Measurements from ENCODE around the gene EHD4.

The EHD4 gene

DNA sequence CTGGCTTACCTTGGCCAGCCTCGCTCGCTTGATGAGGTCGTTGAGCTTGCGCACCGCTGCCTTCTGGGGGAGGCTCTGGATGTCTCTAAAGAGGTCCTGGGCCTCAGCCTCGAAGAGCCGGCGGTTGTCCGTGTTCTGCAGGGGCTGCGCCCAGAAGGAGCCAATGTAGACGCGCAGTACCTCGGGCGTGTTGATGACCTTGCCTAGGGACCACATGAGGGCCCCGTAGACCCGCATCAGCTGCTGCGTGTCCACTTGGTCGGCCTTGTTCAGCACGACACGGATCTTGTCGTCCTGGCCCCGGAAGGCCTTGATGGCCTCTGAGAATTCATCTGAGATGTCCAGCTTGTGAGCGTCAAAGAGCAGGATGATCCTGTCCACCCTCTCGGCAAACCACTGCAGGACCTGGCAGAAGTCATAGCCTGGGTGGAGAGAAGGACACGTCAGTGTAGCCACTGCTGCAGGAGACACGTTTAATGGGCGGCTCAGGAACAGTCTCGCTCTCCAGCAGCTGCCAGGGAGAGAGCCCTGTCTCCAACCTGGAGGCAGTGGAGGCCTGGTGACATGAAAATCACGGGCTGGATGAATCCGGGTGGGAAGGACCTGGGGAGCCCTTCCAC is 53.0 kb downstream of the EHD4 start:
- Histone ChIP-seq H3K4me1 (ENCODE audit: control insufficient read depth, insufficient read depth, low read length) (peaks cover 23% of the 10 kb centered on the region), H3K9me3 (replicated peaks; ENCODE audit: low read length) (no peaks in the 10 kb centered on the region), H3K36me3 (ENCODE audit: insufficient read depth, low read length) (peaks cover 28% of the 10 kb centered on the region), H3K9ac (ENCODE audit: low read depth, low read length) (no peak overlapping the region), H3K27me3 (ENCODE audit: control insufficient read depth, insufficient read depth, low read length) (no peaks in the 10 kb centered on the region), H3K4me2 (ENCODE audit: low read length) (no peak overlapping the region), H3K4me3 (ENCODE audit: low read length) (no peak overlapping the region)

DNA sequence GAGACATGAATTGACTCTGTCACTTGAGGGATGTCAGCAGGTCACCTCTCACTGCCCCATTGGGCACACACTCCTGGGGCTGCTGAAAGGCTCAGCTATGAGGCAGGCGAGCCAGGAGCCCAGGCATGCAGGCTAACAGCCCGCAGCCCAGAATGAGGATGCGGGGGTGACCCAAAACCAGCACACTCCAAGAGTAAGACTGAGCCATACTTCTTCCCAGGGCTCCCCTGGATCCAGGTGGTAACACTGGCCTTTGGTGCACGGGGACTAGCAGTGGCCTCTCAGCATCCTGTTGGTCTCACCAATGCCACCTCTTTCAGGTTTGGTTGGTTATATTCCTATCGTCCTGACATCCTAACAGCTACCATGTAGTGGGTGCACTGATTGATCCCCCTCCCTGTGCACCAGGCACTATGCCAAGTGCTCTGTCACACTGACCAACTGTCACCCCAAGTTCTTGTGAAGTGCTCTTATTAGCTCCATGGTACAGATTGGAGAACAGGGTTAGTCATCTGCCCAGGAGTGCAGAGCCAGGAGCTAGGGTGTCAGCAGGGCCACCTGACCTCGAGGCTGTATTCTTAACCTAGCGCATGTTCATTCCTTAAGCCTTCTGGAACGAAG is 53.7 kb downstream of the EHD4 start:
- Histone ChIP-seq H3K4me3 (ENCODE audit: low read length) (no peak overlapping the region), H3K4me1 (ENCODE audit: control insufficient read depth, insufficient read depth, low read length) (peaks cover 23% of the 10 kb centered on the region), H3K36me3 (ENCODE audit: insufficient read depth, low read length) (peaks cover 23% of the 10 kb centered on the region), H3K9me3 (replicated peaks; ENCODE audit: low read length) (no peaks in the 10 kb centered on the region), H3K9ac (ENCODE audit: low read depth, low read length) (no peak overlapping the region), H3K4me2 (ENCODE audit: low read length) (no peak overlapping the region), H3K27me3 (ENCODE audit: control insufficient read depth, insufficient read depth, low read length) (no peaks in the 10 kb centered on the region)

GRCh38 chr15:41917767-41918430 is 54.5 kb downstream of the EHD4 start:
- Histone ChIP-seq H3K27me3 (ENCODE audit: control insufficient read depth, insufficient read depth, low read length) (no peaks in the 10 kb centered on the region), H3K9ac (ENCODE audit: low read depth, low read length) (no peak overlapping the region), H3K4me3 (ENCODE audit: low read length) (no peak overlapping the region), H3K36me3 (ENCODE audit: insufficient read depth, low read length) (peaks cover 23% of the 10 kb centered on the region), H3K4me1 (ENCODE audit: control insufficient read depth, insufficient read depth, low read length) (peaks cover 23% of the 10 kb centered on the region), H3K4me2 (ENCODE audit: low read length) (no peak overlapping the region), H3K9me3 (replicated peaks; ENCODE audit: low read length) (no peaks in the 10 kb centered on the region)

DNA sequence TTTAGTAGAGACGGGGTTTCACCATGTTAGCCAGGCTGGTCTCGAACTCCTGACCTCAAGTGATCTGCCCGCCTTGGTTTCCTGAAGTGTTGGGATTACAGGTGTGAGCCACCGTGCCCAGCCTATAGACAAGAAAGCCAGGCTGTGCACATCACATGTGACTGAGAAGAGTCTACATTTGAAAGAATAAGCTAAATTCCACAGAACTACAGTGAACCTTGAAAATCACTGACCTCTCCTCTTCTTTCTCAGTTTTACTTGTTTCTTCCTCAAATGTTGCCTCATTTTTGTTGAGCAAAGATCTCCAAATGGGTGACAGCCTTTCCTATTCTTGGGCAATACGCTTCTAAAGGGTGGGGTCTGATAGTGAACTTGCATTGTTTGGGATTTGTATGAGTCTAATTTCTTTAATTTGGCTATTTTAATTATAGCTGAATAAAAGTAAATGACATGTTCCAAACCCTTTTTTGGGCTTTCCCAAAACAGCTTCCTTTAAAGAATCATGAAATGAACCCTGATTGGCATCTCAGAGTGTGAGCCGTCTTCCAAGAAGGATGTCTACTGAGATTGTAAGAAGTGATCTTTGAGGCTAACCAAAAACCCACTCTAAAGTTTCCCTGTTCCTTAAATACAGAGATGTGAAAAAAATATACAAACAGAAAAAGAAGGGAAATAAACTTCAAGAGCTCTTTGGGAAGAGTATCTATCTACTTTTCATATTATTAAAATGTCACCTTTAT is 56.9 kb downstream of the EHD4 start:
- Histone ChIP-seq H3K4me3 (ENCODE audit: low read length) (no peak overlapping the region), H3K9ac (ENCODE audit: low read depth, low read length) (no peak overlapping the region), H3K36me3 (ENCODE audit: insufficient read depth, low read length) (peaks cover 36% of the 10 kb centered on the region), H3K4me2 (ENCODE audit: low read length) (no peak overlapping the region), H3K27me3 (ENCODE audit: control insufficient read depth, insufficient read depth, low read length) (no peaks in the 10 kb centered on the region), H3K9me3 (replicated peaks; ENCODE audit: low read length) (no peaks in the 10 kb centered on the region), H3K4me1 (ENCODE audit: control insufficient read depth, insufficient read depth, low read length) (peaks cover 20% of the 10 kb centered on the region)

GRCh38 chr15:41914411-41914810 is 57.9 kb downstream of the EHD4 start:
- H3K27me3 ChIP-seq (ENCODE audit: control insufficient read depth, insufficient read depth, low read length): no peaks in the 10 kb centered on the region
- H3K4me3 ChIP-seq (ENCODE audit: low read length): no peak overlapping the region
- H3K36me3 ChIP-seq (ENCODE audit: insufficient read depth, low read length): peaks cover 41% of the 10 kb centered on the region
- no peaks in the 10 kb centered on the region for H3K9me3 ChIP-seq (replicated peaks; ENCODE audit: low read length)
- no peak overlapping the region for H3K4me2 ChIP-seq (ENCODE audit: low read length)
- no peak overlapping the region for H3K9ac ChIP-seq (ENCODE audit: low read depth, low read length)
- peaks cover 11% of the 10 kb centered on the region for H3K4me1 ChIP-seq (ENCODE audit: control insufficient read depth, insufficient read depth, low read length)

DNA sequence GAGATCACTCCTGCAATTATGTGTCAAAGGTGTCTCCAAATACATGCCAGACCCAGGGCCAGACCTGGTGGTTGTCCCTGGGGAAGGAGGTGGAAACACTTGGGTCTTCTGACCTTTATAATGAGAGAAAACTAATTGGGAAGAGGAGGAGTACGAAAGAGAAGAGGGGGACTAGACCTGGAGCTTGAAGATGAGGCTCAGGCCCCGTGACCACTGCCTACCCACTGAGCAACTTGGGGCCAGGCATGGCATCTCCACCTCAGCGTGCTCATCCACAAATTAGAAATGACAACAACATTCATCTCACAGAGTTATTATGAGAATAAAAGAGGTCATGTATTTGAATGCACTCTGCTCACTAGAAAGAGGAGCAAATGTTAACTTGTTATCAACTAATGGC is 59.1 kb downstream of the EHD4 start:
- Histone ChIP-seq H3K4me2 (ENCODE audit: low read length) (no peak overlapping the region), H3K9me3 (replicated peaks; ENCODE audit: low read length) (no peaks in the 10 kb centered on the region), H3K9ac (ENCODE audit: low read depth, low read length) (no peak overlapping the region), H3K27me3 (ENCODE audit: control insufficient read depth, insufficient read depth, low read length) (no peaks in the 10 kb centered on the region), H3K4me3 (ENCODE audit: low read length) (no peak overlapping the region), H3K4me1 (ENCODE audit: control insufficient read depth, insufficient read depth, low read length) (peaks cover 9% of the 10 kb centered on the region), H3K36me3 (ENCODE audit: insufficient read depth, low read length) (peaks cover 42% of the 10 kb centered on the region)

DNA sequence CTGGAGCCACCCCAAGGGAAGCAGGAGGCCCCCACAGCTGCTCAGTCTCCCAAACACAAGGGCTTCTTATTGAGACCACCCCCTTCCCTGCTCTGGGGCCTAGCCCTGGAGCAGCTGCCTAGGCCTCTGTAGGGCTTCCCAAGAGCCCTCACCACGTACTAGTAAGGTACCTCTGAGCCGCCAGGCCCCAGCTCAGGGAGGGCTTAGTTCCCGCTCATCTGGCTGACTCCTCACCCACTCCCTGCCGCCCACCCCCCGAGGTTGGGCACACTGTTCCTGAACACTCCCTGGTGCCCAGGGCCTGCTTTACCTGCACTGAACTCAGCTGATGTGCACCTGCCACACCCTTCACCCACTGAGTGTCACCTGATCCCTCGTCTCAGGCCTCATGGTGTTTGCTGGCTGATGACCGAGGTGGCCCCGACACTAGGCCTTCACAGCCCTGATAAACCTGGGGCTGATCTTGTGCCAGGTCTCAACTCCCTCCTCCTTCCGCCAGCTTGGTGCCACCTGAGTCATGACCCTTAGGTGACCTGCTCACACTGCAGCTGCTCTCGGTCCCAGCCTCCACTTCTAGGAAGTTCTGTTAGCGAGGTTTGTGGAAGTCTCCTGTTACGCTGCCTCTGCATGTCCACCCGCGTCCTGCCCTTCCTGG is 60.5 kb downstream of the EHD4 start:
- Histone ChIP-seq H3K36me3 (ENCODE audit: insufficient read depth, low read length) (peaks cover 48% of the 10 kb centered on the region), H3K27me3 (ENCODE audit: control insufficient read depth, insufficient read depth, low read length) (no peaks in the 10 kb centered on the region), H3K4me3 (ENCODE audit: low read length) (no peak overlapping the region), H3K9me3 (replicated peaks; ENCODE audit: low read length) (no peaks in the 10 kb centered on the region), H3K4me2 (ENCODE audit: low read length) (no peak overlapping the region), H3K4me1 (ENCODE audit: control insufficient read depth, insufficient read depth, low read length) (no peaks in the 10 kb centered on the region), H3K9ac (ENCODE audit: low read depth, low read length) (no peak overlapping the region)

DNA sequence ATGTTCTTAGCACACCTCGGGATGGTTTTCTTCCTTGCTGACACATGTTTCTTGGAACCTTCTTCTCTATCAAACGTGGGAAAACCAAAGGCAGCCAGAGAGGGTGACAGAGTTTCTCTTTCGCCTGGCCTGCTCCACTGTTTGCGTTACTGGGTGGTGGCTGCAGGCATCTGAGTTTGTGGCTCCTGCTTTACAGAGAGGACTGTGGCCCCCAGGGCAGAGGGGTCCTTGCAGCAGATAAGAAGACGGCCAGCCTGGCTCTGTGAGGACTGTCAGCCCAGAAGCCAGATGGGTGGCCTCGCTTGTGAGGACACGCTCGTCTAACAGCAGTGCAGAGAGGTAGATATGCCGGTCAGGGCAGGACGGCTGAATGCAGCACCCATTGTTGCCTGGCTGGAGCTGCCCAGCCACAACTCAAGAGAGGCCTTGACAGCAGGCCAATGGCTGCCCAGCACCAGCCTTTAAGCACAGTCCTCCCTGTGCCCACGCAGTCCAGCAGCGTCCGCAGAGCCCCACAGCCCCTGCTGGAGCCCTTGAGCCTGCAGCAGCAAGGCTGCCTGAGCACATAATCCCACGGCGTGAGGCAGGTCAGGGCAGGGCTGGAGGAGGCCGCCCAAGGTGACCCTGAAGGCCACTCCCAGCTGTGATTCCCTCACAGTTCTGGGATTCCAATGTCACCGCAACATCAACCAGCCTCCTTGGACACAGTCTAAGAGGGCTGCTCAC is 63.5 kb downstream of the EHD4 start:
- Histone ChIP-seq H3K27me3 (ENCODE audit: control insufficient read depth, insufficient read depth, low read length) (no peaks in the 10 kb centered on the region), H3K9me3 (replicated peaks; ENCODE audit: low read length) (no peaks in the 10 kb centered on the region), H3K4me2 (ENCODE audit: low read length) (no peak overlapping the region), H3K9ac (ENCODE audit: low read depth, low read length) (no peak overlapping the region), H3K4me3 (ENCODE audit: low read length) (no peak overlapping the region), H3K36me3 (ENCODE audit: insufficient read depth, low read length) (peaks cover 47% of the 10 kb centered on the region), H3K4me1 (ENCODE audit: control insufficient read depth, insufficient read depth, low read length) (peaks cover 2% of the 10 kb centered on the region)

DNA sequence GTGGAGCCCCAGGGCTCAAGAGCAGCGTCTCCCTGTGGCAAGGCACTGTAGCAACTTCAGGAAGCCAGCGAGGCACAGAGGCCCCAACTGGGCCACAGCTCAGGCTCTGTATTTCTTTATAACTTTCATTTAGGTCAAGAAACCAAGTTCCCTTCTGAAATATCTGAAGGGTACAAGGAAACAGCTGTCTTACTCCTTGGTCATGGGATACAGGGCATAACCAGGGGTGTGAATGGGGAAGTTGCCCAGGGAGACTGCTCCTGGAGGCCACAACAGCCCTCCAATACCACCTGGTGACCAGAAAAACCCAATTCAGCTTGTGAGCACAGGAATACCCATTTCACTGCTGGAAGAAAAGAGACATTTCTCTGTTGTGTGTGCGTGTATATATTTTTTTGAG is 65.2 kb downstream of the EHD4 start:
- Histone ChIP-seq H3K36me3 (ENCODE audit: insufficient read depth, low read length) (peaks cover 41% of the 10 kb centered on the region), H3K27me3 (ENCODE audit: control insufficient read depth, insufficient read depth, low read length) (no peaks in the 10 kb centered on the region), H3K9ac (ENCODE audit: low read depth, low read length) (no peak overlapping the region), H3K4me1 (ENCODE audit: control insufficient read depth, insufficient read depth, low read length) (peaks cover 2% of the 10 kb centered on the region), H3K4me3 (ENCODE audit: low read length) (no peak overlapping the region), H3K4me2 (ENCODE audit: low read length) (no peak overlapping the region), H3K9me3 (replicated peaks; ENCODE audit: low read length) (no peaks in the 10 kb centered on the region)

GRCh38 chr15:41906608-41907007 is 65.7 kb downstream of the EHD4 start:
- no peaks in the 10 kb centered on the region for H3K27me3 ChIP-seq (ENCODE audit: control insufficient read depth, insufficient read depth, low read length)
- no peak overlapping the region for H3K4me3 ChIP-seq (ENCODE audit: low read length)
- peaks cover 39% of the 10 kb centered on the region for H3K36me3 ChIP-seq (ENCODE audit: insufficient read depth, low read length)
- no peaks in the 10 kb centered on the region for H3K9me3 ChIP-seq (replicated peaks; ENCODE audit: low read length)
- H3K4me2 ChIP-seq (ENCODE audit: low read length): no peak overlapping the region
- H3K4me1 ChIP-seq (ENCODE audit: control insufficient read depth, insufficient read depth, low read length): peaks cover 2% of the 10 kb centered on the region
- no peak overlapping the region for H3K9ac ChIP-seq (ENCODE audit: low read depth, low read length)

All from skeletal muscle satellite cell (primary cell).